Neuronal stem cell (in vitro differentiated cells): Measurements from ENCODE around the gene HTATSF1.

Source experiments
- DNase-seq: peaks from one replicate; pipeline ENCODE4 v3.0.0-alpha.2; 2013; ENCODE audit warnings: low spot score
- H2AFZ ChIP-seq: one replicate; pipeline ENCODE4 v1.6.1; 2013; ENCODE audit warnings: mild to moderate bottlenecking, low read length, inconsistent platforms
- H2AK5ac ChIP-seq: 2 replicates; pipeline ENCODE4 v1.6.1; 2013; ENCODE audit warnings: low read depth, mild to moderate bottlenecking, inconsistent platforms, low read length, moderate library complexity, mixed read lengths
- H2BK120ac ChIP-seq: 2 replicates; pipeline ENCODE4 v1.6.1; 2013; ENCODE audit warnings: low read depth, mild to moderate bottlenecking, inconsistent platforms, low read length, moderate library complexity, mixed read lengths
- H2BK12ac ChIP-seq: one replicate; pipeline ENCODE4 v1.6.1; 2013; ENCODE audit warnings: low read length, inconsistent platforms
- H2BK15ac ChIP-seq: 2 replicates; pipeline ENCODE4 v1.6.1; 2013; ENCODE audit warnings: mild to moderate bottlenecking, low read length, inconsistent platforms, mixed read lengths
- H2BK5ac ChIP-seq: one replicate; pipeline ENCODE4 v1.6.1; 2013; ENCODE audit warnings: inconsistent platforms, mild to moderate bottlenecking, low read length, moderate library complexity
- H3K14ac ChIP-seq: one replicate; pipeline ENCODE4 v1.6.1; 2013; ENCODE audit warnings: low read length, inconsistent platforms
- H3K18ac ChIP-seq: 2 replicates; pipeline ENCODE4 v1.6.1; 2013; ENCODE audit warnings: low read length, inconsistent platforms
- H3K23ac ChIP-seq: 2 replicates; pipeline ENCODE4 v1.6.1; 2013; ENCODE audit warnings: low read depth, mild to moderate bottlenecking, mixed read lengths, low read length, inconsistent platforms; ENCODE audit not compliant: poor library complexity
- H3K27ac ChIP-seq: replicated peaks from 3 replicates; pipeline ENCODE4 v1.5.1; 2013; ENCODE audit warnings: low read length, inconsistent platforms
- H3K27me3 ChIP-seq, 3 experiments: 2 replicates each; pipeline ENCODE4 v1.6.1; 2013; ENCODE audit warnings: low read length in 3 of 3, mild to moderate bottlenecking in 2 of 3, inconsistent platforms in 1 of 3, low read depth in 1 of 3, mixed read lengths in 1 of 3, moderate library complexity in 1 of 3; ENCODE audit not compliant: control insufficient read depth in 3 of 3, insufficient read depth in 3 of 3
- H3K36me3 ChIP-seq, 2 donors: replicated peaks in 1 of 2; 2 replicates each; pipeline ENCODE4 v1.6.1; 2013; ENCODE audit warnings: low read length in 2 of 2; ENCODE audit not compliant: control insufficient read depth in 2 of 2, insufficient read depth in 2 of 2
- H3K4ac ChIP-seq: 2 replicates; pipeline ENCODE4 v1.6.1; 2013; ENCODE audit warnings: inconsistent platforms, mild to moderate bottlenecking, low read length, moderate library complexity
- H3K4me1 ChIP-seq, 2 donors: 1 replicate in 1 of 2; 2 replicates in 1 of 2; pipeline ENCODE4 v1.6.1; 2013; ENCODE audit warnings: low read length in 2 of 2, low read depth in 1 of 2; ENCODE audit not compliant: control insufficient read depth in 2 of 2, insufficient read depth in 1 of 2
- H3K4me2 ChIP-seq: one replicate; pipeline ENCODE4 v1.6.1; 2013; ENCODE audit warnings: mild to moderate bottlenecking, low read length, inconsistent platforms; ENCODE audit not compliant: insufficient read depth, poor library complexity, severe bottlenecking
- H3K4me3 ChIP-seq, 2 donors: 2 replicates each; pipeline ENCODE4 v1.5.1; 2013; ENCODE audit warnings: low read length in 2 of 2, mild to moderate bottlenecking in 2 of 2, inconsistent platforms in 1 of 2, moderate library complexity in 1 of 2
- H3K79me1 ChIP-seq: one replicate; pipeline ENCODE4 v1.6.1; 2013; ENCODE audit warnings: low read depth, mild to moderate bottlenecking, inconsistent platforms, low read length, moderate library complexity
- H3K9ac ChIP-seq: one replicate; pipeline ENCODE4 v1.6.1; 2013; ENCODE audit warnings: mild to moderate bottlenecking, low read depth, low read length, inconsistent platforms; ENCODE audit not compliant: poor library complexity
- H3K9me3 ChIP-seq, 2 donors: replicated peaks in 1 of 2; 2 replicates each; pipeline versions ENCODE3 to v1.6.1; 2013; ENCODE audit warnings: low read length in 2 of 2, mild to moderate bottlenecking in 2 of 2, inconsistent platforms in 1 of 2, low read depth in 1 of 2, mixed read lengths in 1 of 2, moderate library complexity in 1 of 2; ENCODE audit not compliant: control insufficient read depth in 2 of 2, insufficient read depth in 1 of 2
- H4K8ac ChIP-seq: one replicate; pipeline ENCODE4 v1.6.1; 2013; ENCODE audit warnings: low read depth, mild to moderate bottlenecking, inconsistent platforms, low read length, moderate library complexity
- H4K91ac ChIP-seq: one replicate; pipeline ENCODE4 v1.6.1; 2013; ENCODE audit warnings: low read length, low read depth, mild to moderate bottlenecking, inconsistent platforms; ENCODE audit not compliant: poor library complexity
- WGBS, 2 donors: extraction: QIAGEN DNeasy Blood & Tissue Kit; methylation state at CpG; one replicate each; pipeline ENCODE4 v1.1.7; 2013; ENCODE audit warnings: missing lambda C conversion rate in 2 of 2, mixed read lengths in 1 of 2; ENCODE audit not compliant: insufficient read length in 2 of 2, insufficient replicate concordance in 1 of 2; ENCODE audit errors: extremely low coverage in 2 of 2; 5-methylcytosine and 5-hydroxymethylcytosine counted together

Gene HTATSF1

DNA sequence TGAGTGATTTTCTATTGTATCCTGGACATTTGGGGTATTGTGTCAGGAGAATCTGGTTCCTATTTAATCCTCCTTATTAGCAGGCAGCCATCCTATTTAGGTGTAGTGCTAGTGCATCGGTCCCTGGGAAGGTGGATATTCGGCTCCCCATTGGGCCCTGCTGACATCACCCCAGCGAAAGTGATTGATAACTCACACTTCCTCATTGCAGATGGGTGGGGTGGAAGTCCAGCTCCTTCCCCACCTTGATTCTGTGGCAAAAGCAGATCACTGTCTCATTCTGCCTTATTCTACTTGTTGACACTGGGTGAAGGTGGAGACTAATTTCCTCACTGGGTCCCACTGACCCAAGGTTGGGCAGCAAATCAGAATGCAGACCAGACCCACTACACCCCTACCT, 32.8 kb upstream of the HTATSF1 start:
- WGBS, 2 donors = no CpG with 5 or more reads among the region's 3 CpGs

DNA sequence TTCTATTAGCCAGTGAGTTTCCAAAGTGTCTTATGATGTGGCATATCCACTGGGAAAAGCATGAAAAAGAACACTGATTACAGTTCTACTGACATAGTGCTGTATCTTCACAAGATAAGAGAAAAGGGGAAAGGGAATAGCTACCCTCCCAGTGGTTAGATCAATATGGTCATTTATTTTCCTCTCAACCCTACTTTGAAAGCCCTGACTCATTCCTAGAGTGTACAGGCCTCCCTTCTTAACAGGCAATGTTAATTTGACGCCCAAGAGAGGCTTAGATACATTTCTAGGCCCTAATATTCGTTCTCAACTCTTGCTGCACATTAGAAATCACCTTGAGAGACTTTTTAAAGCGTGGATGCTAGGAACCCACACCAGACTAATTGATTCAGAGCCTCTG, 30.1 kb upstream of the HTATSF1 start:
- no CpG with 5 or more reads among the region's 3 CpGs for WGBS, 2 donors
- no peak for DNase-seq

More for the DNA sequence above, 32.8 kb upstream of the HTATSF1 start:
- DNase-seq = no peak
- Histone ChIP-seq H3K4me2 (no peak overlapping the region), H2AK5ac (no peak overlapping the region), H3K9me3 (no peaks in the 10 kb centered on the region), H3K23ac (no peak overlapping the region), H3K18ac (no peak overlapping the region), H2BK5ac (peak overlapping the region; percentile 20), H3K79me1 (no peaks in the 10 kb centered on the region), H4K91ac (no peak overlapping the region), H3K9ac (no peak overlapping the region), H3K4me1 (no peaks in the 10 kb centered on the region), H4K8ac (no peak overlapping the region), H2BK15ac (no peak overlapping the region), H3K4ac (no peak overlapping the region), H3K27ac (no peak overlapping the region), H3K14ac (no peak overlapping the region), H3K4me3 (no peak overlapping the region), H3K36me3 (no peaks in the 10 kb centered on the region), H2AFZ (no peak overlapping the region), H2BK12ac (no peak overlapping the region), H3K27me3 (peaks cover 0 to 11% (median 0%) of the 10 kb centered on the region in 3 experiments), H2BK120ac (no peak overlapping the region)

DNA sequence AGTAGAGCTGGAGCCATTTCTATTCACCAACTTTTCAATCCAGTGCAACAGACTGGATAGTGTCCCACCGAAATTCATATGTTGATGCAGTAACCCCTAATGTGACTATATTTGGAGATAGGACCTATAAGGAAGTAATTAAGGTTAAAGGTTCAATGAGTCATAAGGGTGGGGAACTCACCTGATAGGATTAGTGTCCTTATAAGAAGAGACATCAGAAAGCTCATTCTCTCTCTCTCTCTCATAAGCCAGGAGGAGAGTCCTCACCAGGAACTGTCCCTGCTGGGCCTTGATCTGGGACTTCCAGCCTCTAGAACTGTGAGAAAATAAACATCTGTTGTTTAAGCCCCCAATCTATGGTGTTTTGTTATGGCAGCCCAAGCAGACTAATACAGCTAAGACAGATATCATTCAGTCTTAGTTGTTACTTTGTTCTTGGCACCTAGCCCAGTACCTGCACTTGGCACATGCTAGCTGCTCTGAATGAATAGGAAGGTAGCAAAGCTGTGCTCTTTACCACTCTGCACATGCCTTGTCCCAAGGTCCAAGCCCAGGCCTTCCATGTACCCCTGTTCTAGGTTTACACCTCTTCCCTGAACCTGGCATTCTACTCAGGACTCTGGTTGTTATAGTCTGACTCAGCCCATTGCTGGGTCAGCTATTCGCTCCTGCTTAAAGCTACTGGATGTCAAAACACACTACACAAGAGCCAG, 28.8 kb upstream of the HTATSF1 start:
- Histone ChIP-seq H3K9ac (no peak overlapping the region), H2AK5ac (no peak overlapping the region), H2BK15ac (no peak overlapping the region), H3K9me3 (no peaks in the 10 kb centered on the region), H3K79me1 (no peaks in the 10 kb centered on the region), H4K91ac (no peak overlapping the region), H2BK5ac (no peak overlapping the region), H2BK120ac (no peak overlapping the region), H3K36me3 (no peaks in the 10 kb centered on the region), H2BK12ac (no peak overlapping the region), H3K14ac (no peak overlapping the region), H3K4ac (no peak overlapping the region), H4K8ac (no peak overlapping the region), H3K4me3 (no peak overlapping the region), H3K4me2 (no peak overlapping the region), H3K27me3 (peaks cover 0 to 27% (median 0%) of the 10 kb centered on the region in 3 experiments), H3K23ac (no peak overlapping the region), H3K4me1 (no peaks in the 10 kb centered on the region), H3K18ac (no peak overlapping the region), H3K27ac (no peak overlapping the region), H2AFZ (no peak overlapping the region)
- no CpG with 5 or more reads among the region's 2 CpGs for WGBS, 2 donors
- DNase-seq = no peak

More for the DNA sequence above, 30.1 kb upstream of the HTATSF1 start:
- Histone ChIP-seq H3K4ac (no peak overlapping the region), H2BK5ac (no peak overlapping the region), H3K9me3 (no peaks in the 10 kb centered on the region), H3K4me1 (no peaks in the 10 kb centered on the region), H3K27me3 (peaks cover 0 to 23% (median 0%) of the 10 kb centered on the region in 3 experiments), H4K8ac (no peak overlapping the region), H3K27ac (no peak overlapping the region), H3K36me3 (no peaks in the 10 kb centered on the region), H3K23ac (no peak overlapping the region), H3K79me1 (no peaks in the 10 kb centered on the region), H2BK120ac (no peak overlapping the region), H2BK15ac (no peak overlapping the region), H3K18ac (no peak overlapping the region), H3K4me3 (no peak overlapping the region), H3K4me2 (no peak overlapping the region), H3K14ac (no peak overlapping the region), H2AK5ac (no peak overlapping the region), H2AFZ (no peak overlapping the region), H2BK12ac (no peak overlapping the region), H4K91ac (no peak overlapping the region), H3K9ac (no peak overlapping the region)

DNA sequence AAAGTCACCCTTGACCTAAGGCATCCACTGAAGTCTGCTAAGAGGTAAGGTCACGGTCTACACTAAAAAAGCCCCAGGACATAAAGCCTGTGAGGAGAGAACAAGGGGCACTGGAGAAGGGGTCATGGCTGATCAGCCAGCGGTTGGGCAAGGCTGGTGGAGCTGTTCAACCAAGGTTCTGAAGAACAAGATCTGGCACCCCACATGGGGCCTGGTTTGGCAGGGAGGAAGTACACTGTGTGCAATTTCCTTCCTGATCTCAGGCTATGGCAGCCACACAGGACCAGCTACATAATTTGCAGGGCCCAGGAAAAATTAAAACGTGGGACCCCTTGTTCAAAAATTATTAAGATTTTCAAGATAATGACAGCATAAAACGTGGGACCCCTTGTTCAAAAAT, 23.7 kb upstream of the HTATSF1 start:
- no peaks in the 10 kb centered on the region for H3K36me3 ChIP-seq
- no peak overlapping the region for H3K23ac ChIP-seq
- H4K8ac ChIP-seq = no peak overlapping the region
- no peak overlapping the region for H3K18ac ChIP-seq
- H2AFZ ChIP-seq = no peak overlapping the region
- H3K79me1 ChIP-seq = no peaks in the 10 kb centered on the region
- no peak overlapping the region for H2BK15ac ChIP-seq
- no CpG with 5 or more reads among the region's 4 CpGs for WGBS, 2 donors
- no peak for DNase-seq
- no peak overlapping the region for H3K4me2 ChIP-seq
- no peak overlapping the region for H2AK5ac ChIP-seq
- H3K27ac ChIP-seq = no peak overlapping the region
- H3K4me1 ChIP-seq = no peaks in the 10 kb centered on the region
- no peak overlapping the region for H2BK120ac ChIP-seq
- H3K27me3 ChIP-seq = peaks cover 0 to 23% (median 0%) of the 10 kb centered on the region in 3 experiments
- no peak overlapping the region for H3K4me3 ChIP-seq
- no peak overlapping the region for H3K9ac ChIP-seq
- no peak overlapping the region for H3K4ac ChIP-seq
- no peak overlapping the region for H2BK12ac ChIP-seq
- no peaks in the 10 kb centered on the region for H3K9me3 ChIP-seq
- H2BK5ac ChIP-seq = no peak overlapping the region
- H4K91ac ChIP-seq = no peak overlapping the region
- H3K14ac ChIP-seq = no peak overlapping the region
